Right lobe of liver (tissue), 4 donors: Measurements from ENCODE around the gene SOCS3.

ENCODE experiments used
- CTCF ChIP-seq, 4 donors: fragments of 200-600 bp in 3 of 4; fragments of 450-650 bp in 1 of 4; IDR thresholded peaks; one replicate each; pipeline versions ENCODE4 v1.5.1 to v1.8.0; 2016 to 2022; ENCODE audit warnings: antibody characterized with exemption in 4 of 4, mild to moderate bottlenecking in 2 of 4
- POLR2A ChIP-seq: fragments of 450-650 bp; IDR thresholded peaks from one replicate; pipeline ENCODE4 v1.6.1; 2017; ENCODE audit warnings: antibody characterized with exemption, mild to moderate bottlenecking
- donor health status: DM: no; HTN: no; CAD: no.
- donor health status: DM: no; HTN: no; CAD: no.
- donor health status: DM: no; HTN: yes; CAD: no.

- TF ChIP-seq CTCF (IDR thresholded peaks at IDR 0.05) = no peak
- TF ChIP-seq POLR2A = no peak
Measured at GRCh38 chr17:78400581-78401240, 40.8 kb upstream of the SOCS3 start.
